H9 (cell line): Measurements from ENCODE around the gene KLK15. TPM values are rescaled to one million over a fixed set of nuclear protein-coding genes. Genes with fewer than 3 reads are reported as not detected.

Experiments
- DNase-seq: peaks from one replicate; pipeline ENCODE4 v3.0.0-alpha.2; 2017
- H2AFZ ChIP-seq: one replicate; pipeline ENCODE4 v1.6.1; 2013; ENCODE audit warnings: mild to moderate bottlenecking, low read length, control low read depth, moderate library complexity
- H2AK5ac ChIP-seq: 2 replicates; pipeline ENCODE4 v1.6.1; 2013; ENCODE audit warnings: low read length, control low read depth, mixed read lengths; ENCODE audit not compliant: insufficient read length
- H2BK120ac ChIP-seq: one replicate; pipeline ENCODE4 v1.6.1; 2013; ENCODE audit warnings: low read depth, mild to moderate bottlenecking, low read length, control low read depth, inconsistent platforms; ENCODE audit not compliant: poor library complexity, severe bottlenecking
- H2BK12ac ChIP-seq: 2 replicates; pipeline ENCODE4 v1.6.1; 2013; ENCODE audit warnings: low read length, control low read depth, mixed read lengths, low read depth; ENCODE audit not compliant: insufficient read length
- H2BK15ac ChIP-seq: 2 replicates; pipeline ENCODE4 v1.6.1; 2013; ENCODE audit warnings: low read depth, low read length, control low read depth
- H2BK20ac ChIP-seq: one replicate; pipeline ENCODE4 v1.6.1; 2013; ENCODE audit warnings: low read depth, mild to moderate bottlenecking, low read length, control low read depth, inconsistent platforms; ENCODE audit not compliant: poor library complexity, severe bottlenecking
- H2BK5ac ChIP-seq: 2 replicates; pipeline ENCODE4 v1.6.1; 2013; ENCODE audit warnings: low read length, control low read depth, mixed read lengths; ENCODE audit not compliant: insufficient read length
- H3K14ac ChIP-seq: 2 replicates; pipeline ENCODE4 v1.6.1; 2013; ENCODE audit warnings: low read length, control low read depth; ENCODE audit not compliant: insufficient read depth
- H3K18ac ChIP-seq: 2 replicates; pipeline ENCODE4 v1.6.1; 2013; ENCODE audit warnings: low read depth, mild to moderate bottlenecking, mixed read lengths, low read length, control low read depth; ENCODE audit not compliant: insufficient read length
- H3K23ac ChIP-seq: 2 replicates; pipeline ENCODE4 v1.6.1; 2013; ENCODE audit warnings: low read length, control low read depth, mixed read lengths, low read depth; ENCODE audit not compliant: insufficient read length
- H3K23me2 ChIP-seq: 2 replicates; pipeline ENCODE4 v1.6.1; 2013; ENCODE audit warnings: low read depth, mild to moderate bottlenecking, mixed read lengths, low read length, control low read depth; ENCODE audit not compliant: insufficient read length, poor library complexity, severe bottlenecking
- H3K27ac ChIP-seq: 2 replicates; pipeline ENCODE4 v1.5.1; 2013; ENCODE audit warnings: low read length, control low read depth, mixed read lengths, low read depth; ENCODE audit not compliant: insufficient read length
- H3K27me3 ChIP-seq: 2 replicates; pipeline ENCODE4 v1.6.1; 2013; ENCODE audit warnings: low read length, control low read depth, inconsistent platforms; ENCODE audit not compliant: insufficient read depth
- H3K4ac ChIP-seq: 2 replicates; pipeline ENCODE4 v1.6.1; 2013; ENCODE audit warnings: low read depth, mild to moderate bottlenecking, control low read depth, inconsistent platforms, low read length, moderate library complexity
- H3K4me1 ChIP-seq: 2 replicates; pipeline ENCODE4 v1.6.1; 2013; ENCODE audit warnings: low read length, control low read depth, inconsistent platforms; ENCODE audit not compliant: insufficient read depth
- H3K4me2 ChIP-seq: 2 replicates; pipeline ENCODE4 v1.6.1; 2013; ENCODE audit warnings: low read length, control low read depth, mixed read lengths; ENCODE audit not compliant: insufficient read length, insufficient read depth
- H3K56ac ChIP-seq: 2 replicates; pipeline ENCODE4 v1.6.1; 2013; ENCODE audit warnings: low read depth, mild to moderate bottlenecking, mixed read lengths, low read length, control low read depth; ENCODE audit not compliant: insufficient read length
- H3K79me1 ChIP-seq: 2 replicates; pipeline ENCODE4 v1.6.1; 2013; ENCODE audit warnings: low read depth, mild to moderate bottlenecking, moderate library complexity, low read length, control low read depth, inconsistent platforms; ENCODE audit not compliant: insufficient read depth, poor library complexity, severe bottlenecking
- H3K79me2 ChIP-seq: 2 replicates; pipeline ENCODE4 v1.6.1; 2013; ENCODE audit warnings: low read length, control low read depth, inconsistent platforms; ENCODE audit not compliant: insufficient read depth
- H3K9ac ChIP-seq: 2 replicates; pipeline ENCODE4 v1.6.1; 2013; ENCODE audit warnings: low read length, control low read depth, mixed read lengths; ENCODE audit not compliant: insufficient read length; ENCODE audit errors: extremely low read depth
- H3K9me3 ChIP-seq: one replicate; pipeline ENCODE4 v1.6.1; 2013; ENCODE audit warnings: low read depth, low read length, inconsistent platforms; ENCODE audit not compliant: control insufficient read depth
- H3T11ph ChIP-seq: one replicate; pipeline ENCODE4 v1.6.1; 2013; ENCODE audit warnings: mild to moderate bottlenecking, low read length, control low read depth, inconsistent platforms
- H4K20me1 ChIP-seq: one replicate; pipeline ENCODE4 v1.6.1; 2013; ENCODE audit not compliant: control insufficient read depth, insufficient read length, insufficient read depth
- H4K5ac ChIP-seq: 2 replicates; pipeline ENCODE4 v1.6.1; 2013; ENCODE audit warnings: low read depth, mild to moderate bottlenecking, mixed read lengths, low read length, control low read depth; ENCODE audit not compliant: insufficient read length
- H4K8ac ChIP-seq: replicated peaks from 2 replicates; pipeline ENCODE4 v1.6.1; 2013; ENCODE audit warnings: low read length, control low read depth, mixed read lengths, low read depth; ENCODE audit not compliant: insufficient read length
- H4K91ac ChIP-seq: 2 replicates; pipeline ENCODE4 v1.6.1; 2013; ENCODE audit warnings: low read depth, mild to moderate bottlenecking, moderate library complexity, mixed read lengths, low read length, control low read depth; ENCODE audit not compliant: insufficient read length
- H3K27ac Mint-ChIP-seq, 3 experiments: 2 replicates in 2 of 3; 3 replicates in 1 of 3; pipeline ENCODE4 v1.8.0; 2020 to 2021; ENCODE audit warnings: mixed read lengths in 3 of 3, mild to moderate bottlenecking in 1 of 3, moderate library complexity in 1 of 3
- H3K27me3 Mint-ChIP-seq: 2 replicates; pipeline ENCODE4 v1.8.0; 2021; ENCODE audit warnings: low read depth, mild to moderate bottlenecking, moderate library complexity, mixed read lengths
- H3K36me3 Mint-ChIP-seq, 3 experiments: 2 replicates in 2 of 3; 3 replicates in 1 of 3; pipeline ENCODE4 v1.8.0; 2020 to 2021; ENCODE audit warnings: low read depth in 3 of 3, mixed read lengths in 3 of 3; ENCODE audit not compliant: insufficient read depth in 1 of 3
- H3K4me1 Mint-ChIP-seq, 2 experiments: 2 replicates each; pipeline ENCODE4 v1.8.0; 2020; ENCODE audit warnings: mixed read lengths in 2 of 2
- H3K4me3 Mint-ChIP-seq, 2 experiments: 2 replicates in 1 of 2; 3 replicates in 1 of 2; pipeline ENCODE4 v1.8.0; 2020 to 2021; ENCODE audit warnings: mild to moderate bottlenecking in 2 of 2, mixed read lengths in 2 of 2, moderate library complexity in 1 of 2
- H3K9me3 Mint-ChIP-seq, 2 experiments: 2 replicates in 1 of 2; 3 replicates in 1 of 2; pipeline ENCODE4 v1.8.0; 2020; ENCODE audit warnings: mild to moderate bottlenecking in 2 of 2, mixed read lengths in 2 of 2, moderate library complexity in 1 of 2
- WGBS: extraction: QIAGEN DNeasy Blood & Tissue Kit; methylation state at CpG from one replicate; pipeline ENCODE4 v1.1.7; 2013; ENCODE audit warnings: missing lambda C conversion rate, low lambda C conversion rate, mixed read lengths; ENCODE audit not compliant: insufficient read length; ENCODE audit errors: extremely low coverage; 5-methylcytosine and 5-hydroxymethylcytosine counted together
- total RNA-seq: library from RNA; stranded (reverse); gene quantifications from 2 replicates; pipeline ENCODE4 v1.2.1, GENCODE V29; 2021
- TF ChIP-seq, protein P1 (sequence below): fragments of 200-600 bp; sonication (generic); conservative IDR thresholded peaks from 3 replicates; pipeline ENCODE4 v1.8.0; 2021; ENCODE audit warnings: antibody characterized with exemption, mild to moderate bottlenecking

Gene KLK15
- total RNA-seq, 1 experiment from 2014 or later, result not detected

DNA sequence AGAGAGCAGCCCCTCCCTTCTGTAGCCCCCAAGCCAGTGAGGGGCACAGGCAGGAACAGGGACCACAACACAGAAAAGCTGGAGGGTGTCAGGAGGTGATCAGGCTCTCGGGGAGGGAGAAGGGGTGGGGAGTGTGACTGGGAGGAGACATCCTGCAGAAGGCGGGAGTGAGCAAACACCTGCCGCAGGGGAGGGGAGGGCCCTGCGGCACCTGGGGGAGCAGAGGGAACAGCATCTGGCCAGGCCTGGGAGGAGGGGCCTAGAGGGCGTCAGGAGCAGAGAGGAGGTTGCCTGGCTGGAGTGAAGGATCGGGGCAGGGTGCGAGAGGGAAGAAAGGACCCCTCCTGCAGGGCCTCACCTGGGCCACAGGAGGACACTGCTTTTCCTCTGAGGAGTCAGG, 25.5 kb upstream of the KLK15 start:
- H3K14ac ChIP-seq, result no peak overlapping the region
- DNase-seq, result peak; percentile 82
- H3K4me1 ChIP-seq, result peaks cover 8% of the 10 kb centered on the region; the same call in 1 of the 2 replicates
- no peak overlapping the region for H2AFZ ChIP-seq
- Mint-ChIP-seq H3K27ac (no peak overlapping the region), H3K27me3 (peaks cover 78% of the 10 kb centered on the region), H3K36me3 (no peaks in the 10 kb centered on the region; a peak in 1 of 7 replicates), H3K9me3 (peaks cover 3 to 4% of the 10 kb centered on the region in 2 experiments; a peak in 2 of 5 replicates), H3K4me1 (peaks cover 12 to 21% of the 10 kb centered on the region in 2 experiments), H3K4me3 (peak overlapping the region in 1 of 2 experiments; percentile 54; a peak in 1 of 5 replicates)
- H3K4me2 ChIP-seq, result no peak overlapping the region
- H4K20me1 ChIP-seq, result no peaks in the 10 kb centered on the region
- H4K91ac ChIP-seq, result no peak overlapping the region
- no peaks in the 10 kb centered on the region for H3K79me1 ChIP-seq
- no peaks in the 10 kb centered on the region for H3K79me2 ChIP-seq
- H2BK12ac ChIP-seq, result no peak overlapping the region
- TF ChIP-seq, protein P1, sequence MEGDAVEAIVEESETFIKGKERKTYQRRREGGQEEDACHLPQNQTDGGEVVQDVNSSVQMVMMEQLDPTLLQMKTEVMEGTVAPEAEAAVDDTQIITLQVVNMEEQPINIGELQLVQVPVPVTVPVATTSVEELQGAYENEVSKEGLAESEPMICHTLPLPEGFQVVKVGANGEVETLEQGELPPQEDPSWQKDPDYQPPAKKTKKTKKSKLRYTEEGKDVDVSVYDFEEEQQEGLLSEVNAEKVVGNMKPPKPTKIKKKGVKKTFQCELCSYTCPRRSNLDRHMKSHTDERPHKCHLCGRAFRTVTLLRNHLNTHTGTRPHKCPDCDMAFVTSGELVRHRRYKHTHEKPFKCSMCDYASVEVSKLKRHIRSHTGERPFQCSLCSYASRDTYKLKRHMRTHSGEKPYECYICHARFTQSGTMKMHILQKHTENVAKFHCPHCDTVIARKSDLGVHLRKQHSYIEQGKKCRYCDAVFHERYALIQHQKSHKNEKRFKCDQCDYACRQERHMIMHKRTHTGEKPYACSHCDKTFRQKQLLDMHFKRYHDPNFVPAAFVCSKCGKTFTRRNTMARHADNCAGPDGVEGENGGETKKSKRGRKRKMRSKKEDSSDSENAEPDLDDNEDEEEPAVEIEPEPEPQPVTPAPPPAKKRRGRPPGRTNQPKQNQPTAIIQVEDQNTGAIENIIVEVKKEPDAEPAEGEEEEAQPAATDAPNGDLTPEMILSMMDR, result no peak
- no peak overlapping the region for H3K27ac ChIP-seq
- no peak overlapping the region for H3K9ac ChIP-seq
- H4K8ac ChIP-seq, result no peak overlapping the region
- H3K56ac ChIP-seq, result no peak overlapping the region
- H2BK20ac ChIP-seq, result no peak overlapping the region
- WGBS, result no CpG with 5 or more reads among the region's 7 CpGs
- H3K18ac ChIP-seq, result no peak overlapping the region
- no peak overlapping the region for H4K5ac ChIP-seq
- H2BK5ac ChIP-seq, result no peak overlapping the region
- H3K4ac ChIP-seq, result no peak overlapping the region
- no peak overlapping the region for H2BK120ac ChIP-seq
- no peaks in the 10 kb centered on the region for H3K9me3 ChIP-seq
- H3K23ac ChIP-seq, result no peak overlapping the region
- no peak overlapping the region for H2BK15ac ChIP-seq
- H3T11ph ChIP-seq, result no peak overlapping the region
- H2AK5ac ChIP-seq, result no peak overlapping the region
- no peaks in the 10 kb centered on the region for H3K27me3 ChIP-seq
- H3K23me2 ChIP-seq, result no peaks in the 10 kb centered on the region
